CD4-positive, alpha-beta memory T cell (primary cell): ENCODE data around the gene PCNX4. TPM values are rescaled to one million over a fixed set of nuclear protein-coding genes. Genes with fewer than 3 reads are reported as not detected.

ENCODE experiments used
- CTCF ChIA-PET: fragments of 350-600 bp; sonication (Branson Sonifier 250); formaldehyde crosslinking; loops from one replicate; lab custom pipeline; 2021; ENCODE audit warnings: inconsistent platforms; ENCODE audit not compliant: partially characterized antibody; lab: Charles Lee
- POLR2A ChIA-PET: fragments of 350-600 bp; sonication (Branson Sonifier 250); formaldehyde crosslinking; loops from one replicate; lab custom pipeline; 2021; ENCODE audit not compliant: partially characterized antibody; lab: Charles Lee
- DNase-seq, 5 donors: peaks; one replicate each; pipeline versions ENCODE4 v3.0.0 to v3.0.0-alpha.2; 2020 to 2022; ENCODE audit warnings: mixed read lengths in 1 of 5
- H3K27ac ChIP-seq: one replicate; pipeline ENCODE4 v1.7.0; 2013; ENCODE audit warnings: low read depth, low read length
- H3K27me3 ChIP-seq: 2 replicates; pipeline ENCODE4 v1.7.0; 2013; ENCODE audit warnings: mild to moderate bottlenecking, low read length, moderate library complexity; ENCODE audit not compliant: insufficient read depth
- H3K36me3 ChIP-seq: 2 replicates; pipeline ENCODE4 v1.7.0; 2013; ENCODE audit warnings: mild to moderate bottlenecking, low read length, moderate library complexity; ENCODE audit not compliant: insufficient read depth
- H3K4me1 ChIP-seq: 2 replicates; pipeline ENCODE4 v1.7.0; 2013; ENCODE audit warnings: mild to moderate bottlenecking, low read length, moderate library complexity; ENCODE audit not compliant: insufficient read depth
- H3K4me3 ChIP-seq, 2 donors: one replicate each; pipeline ENCODE4 v1.7.0; 2013; ENCODE audit warnings: low read length in 2 of 2, mild to moderate bottlenecking in 1 of 2
- H3K9me3 ChIP-seq, 2 donors: one replicate each; pipeline ENCODE4 v1.7.0; 2013; ENCODE audit warnings: low read length in 2 of 2, control low read depth in 1 of 2; ENCODE audit not compliant: control insufficient read depth in 1 of 2
- H3K27ac Mint-ChIP-seq, 7 donors: one replicate each; pipeline ENCODE4 v1.8.0; 2020 to 2021; ENCODE audit warnings: mixed read lengths in 7 of 7, mild to moderate bottlenecking in 6 of 7, inconsistent platforms in 3 of 7, moderate library complexity in 3 of 7
- H3K27me3 Mint-ChIP-seq, 2 donors: one replicate each; pipeline ENCODE4 v1.8.0; 2020 to 2021; ENCODE audit warnings: mixed read lengths in 2 of 2
- H3K36me3 Mint-ChIP-seq, 2 donors: one replicate each; pipeline ENCODE4 v1.8.0; 2020 to 2021; ENCODE audit warnings: mixed read lengths in 2 of 2, inconsistent platforms in 1 of 2, mild to moderate bottlenecking in 1 of 2
- H3K4me1 Mint-ChIP-seq, 4 donors: one replicate each; pipeline ENCODE4 v1.8.0; 2020 to 2021; ENCODE audit warnings: mixed read lengths in 4 of 4, mild to moderate bottlenecking in 1 of 4
- H3K4me3 Mint-ChIP-seq, 8 donors: one replicate each; pipeline ENCODE4 v1.8.0; 2020 to 2021; ENCODE audit warnings: mixed read lengths in 8 of 8, mild to moderate bottlenecking in 7 of 8, moderate library complexity in 6 of 8, inconsistent platforms in 3 of 8
- H3K9me3 Mint-ChIP-seq, 8 donors: one replicate each; pipeline ENCODE4 v1.8.0; 2020 to 2021; ENCODE audit warnings: mixed read lengths in 8 of 8, mild to moderate bottlenecking in 5 of 8, inconsistent platforms in 3 of 8, moderate library complexity in 1 of 8
- intact Hi-C: fragments of 100-400 bp; cut with micrococcal nuclease; formaldehyde crosslinking; loops from one replicate; pipeline ENCODE4 v1.15.1; 2023
- polyA plus RNA-seq, 2 donors: library from polyadenylated mRNA; unstranded; fragments of 300-500 nt; fragmentation: Illumina TruSeq; gene quantifications; one replicate each; pipeline ENCODE4 v1.2.3, GENCODE V29; 2021
- total RNA-seq, 2 experiments: library from RNA; stranded (reverse); gene quantifications; one replicate each; pipeline ENCODE4 v1.2.3, GENCODE V29; 2021

Gene PCNX4
- total and polyA plus RNA-seq, 4 experiments from 2014 or later, result 13.5 to 53.0 (median 30.3) TPM

DNA sequence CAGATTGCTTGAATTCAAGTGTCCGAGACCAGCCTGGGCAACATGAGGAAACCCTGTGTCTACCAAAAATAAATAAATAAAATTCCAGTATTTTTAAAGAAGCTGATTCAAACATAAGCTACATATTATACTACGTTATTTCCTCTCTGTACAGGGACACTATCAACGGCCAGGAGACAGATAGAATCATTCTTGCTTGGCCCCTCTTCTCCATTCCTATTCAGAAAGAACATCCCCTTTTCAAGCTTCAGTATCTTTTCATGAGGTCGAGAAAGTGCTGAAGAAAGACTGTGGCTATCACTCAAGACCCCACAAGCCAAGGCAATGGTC, 73.8 kb downstream of the PCNX4 start:
- no peak for DNase-seq
- peak overlapping the region; percentile 95 to 99 (median 97) for H3K27ac Mint-ChIP-seq
- no peaks in the 10 kb centered on the region for H3K9me3 ChIP-seq
- peak overlapping the region; percentile 82 for H3K27ac ChIP-seq
- no peaks in the 10 kb centered on the region for H3K27me3 ChIP-seq
- H3K27me3 Mint-ChIP-seq, result no peaks in the 10 kb centered on the region
- H3K4me1 Mint-ChIP-seq, result peaks cover 33 to 53% (median 45%) of the 10 kb centered on the region in 4 donors
- intact Hi-C loops, result loop anchor here (1.0 to 2.0 kb wide), 5 partner anchors 19 to 977 kb away; partner anchors contain the start of genes DAAM1 and PCNX4
- H3K4me3 ChIP-seq, result peak overlapping the region in 1 of 2 donors; percentile 74
- H3K9me3 Mint-ChIP-seq, result no peaks in the 10 kb centered on the region
- CTCF ChIA-PET, result interaction anchor here (0.8 to 9.3 kb wide), 14 partner anchors 9 to 200 kb away, joined by 3 to 102 read pairs (median 8); partner anchors contain the start of genes PCNX4 and PPM1A
- H3K4me3 Mint-ChIP-seq, result peak overlapping the region; percentile 83 to 99 (median 90)
- H3K36me3 Mint-ChIP-seq, result peaks cover 3 to 19% of the 10 kb centered on the region in 2 donors
- POLR2A ChIA-PET, result interaction anchor here (0.8 to 7.3 kb wide), 19 partner anchors 13 to 977 kb away, joined by 3 to 121 read pairs (median 5); partner anchors contain the start of genes DAAM1, JKAMP, L3HYPDH and PCNX4
- peaks cover 51% of the 10 kb centered on the region for H3K4me1 ChIP-seq
- no peaks in the 10 kb centered on the region for H3K36me3 ChIP-seq

DNA sequence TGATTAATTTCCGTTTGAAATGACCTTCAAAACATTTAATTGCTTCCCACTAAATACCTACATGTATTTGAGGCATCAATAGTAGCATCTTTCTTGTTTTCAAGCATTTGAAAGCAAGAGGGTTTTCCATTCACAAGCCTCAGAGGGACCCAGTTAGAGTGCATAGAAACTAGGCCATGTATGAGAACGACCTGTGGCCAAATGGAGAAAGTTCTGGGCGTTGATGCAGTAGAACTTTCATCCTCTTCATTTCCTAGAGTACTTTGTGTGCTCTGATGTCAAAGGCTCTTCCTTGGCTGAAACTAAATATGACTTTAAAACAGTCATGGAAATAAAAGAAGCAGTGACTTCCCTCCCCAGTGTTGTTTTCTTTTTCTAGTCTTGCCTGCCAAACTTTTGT, 74.4 kb downstream of the PCNX4 start:
- no peaks in the 10 kb centered on the region for H3K27me3 ChIP-seq
- H3K36me3 ChIP-seq, result no peaks in the 10 kb centered on the region
- ChIA-PET CTCF (interaction anchor here (0.7 to 9.3 kb wide), 15 partner anchors 9 to 201 kb away, joined by 3 to 102 read pairs (median 7); partner anchors contain the start of genes PCNX4 and PPM1A), POLR2A (interaction anchor here (0.8 to 7.3 kb wide), 16 partner anchors 13 to 682 kb away, joined by 3 to 121 read pairs (median 6); partner anchors contain the start of genes JKAMP, L3HYPDH, PCNX4 and PPM1A)
- Mint-ChIP-seq H3K4me1 (peaks cover 29 to 47% (median 41%) of the 10 kb centered on the region in 4 donors), H3K9me3 (no peaks in the 10 kb centered on the region), H3K27ac (peak overlapping the region; percentile 95 to 99 (median 97)), H3K27me3 (no peaks in the 10 kb centered on the region), H3K36me3 (peaks cover 3 to 19% of the 10 kb centered on the region in 2 donors), H3K4me3 (peak overlapping the region; percentile 83 to 99 (median 90))
- no peak overlapping the region for H3K4me3 ChIP-seq
- H3K9me3 ChIP-seq, result no peaks in the 10 kb centered on the region
- peak in 3 of 5 donors; percentile 34 to 42 (median 37) for DNase-seq
- H3K4me1 ChIP-seq, result peaks cover 47% of the 10 kb centered on the region
- peak overlapping the region; percentile 82 for H3K27ac ChIP-seq
- intact Hi-C loops, result no loop called here

DNA sequence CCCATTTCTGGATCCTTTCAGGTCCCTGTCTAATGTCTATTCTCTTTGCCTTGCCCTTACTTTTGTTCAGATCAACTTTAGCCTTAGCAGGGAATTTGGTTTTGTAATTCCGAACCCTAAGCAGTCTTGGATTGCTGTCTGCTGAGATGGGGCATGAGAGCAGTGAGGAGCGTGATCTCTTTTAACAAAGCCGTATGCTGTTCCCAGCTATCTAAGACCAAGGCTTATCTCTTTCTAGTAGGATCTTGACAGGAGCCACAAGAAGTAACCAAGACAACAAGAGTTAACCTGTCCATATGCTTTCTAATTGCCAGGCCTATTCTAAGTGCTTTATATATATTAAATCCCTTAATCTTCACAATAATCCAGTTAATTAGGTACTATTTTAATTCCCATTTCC, 78.0 kb downstream of the PCNX4 start:
- Mint-ChIP-seq H3K4me3 (no peak overlapping the region), H3K4me1 (peaks cover 12 to 19% (median 15%) of the 10 kb centered on the region in 4 donors), H3K9me3 (no peaks in the 10 kb centered on the region), H3K27ac (peak overlapping the region in 2 of 7 donors; percentile 39 to 62), H3K27me3 (peaks cover 1 to 3% of the 10 kb centered on the region in 2 donors), H3K36me3 (peaks cover 0 to 9% of the 10 kb centered on the region in 2 donors)
- DNase-seq, result no peak
- no peaks in the 10 kb centered on the region for H3K36me3 ChIP-seq
- no peak overlapping the region for H3K4me3 ChIP-seq
- H3K27ac ChIP-seq, result no peak overlapping the region
- ChIA-PET POLR2A (interaction anchor here (1.2 kb wide), 1 partner anchor 18 kb away, joined by 4 read pairs; no protein-coding TSS in a partner anchor), CTCF (interaction anchor here (0.8 to 1.4 kb wide), 4 partner anchors 12 to 205 kb away, joined by 3 to 4 read pairs (median 3); no protein-coding TSS in a partner anchor)
- intact Hi-C loops, result no loop called here
- peaks cover 15% of the 10 kb centered on the region for H3K4me1 ChIP-seq
- H3K27me3 ChIP-seq, result no peaks in the 10 kb centered on the region
- H3K9me3 ChIP-seq, result no peaks in the 10 kb centered on the region

DNA sequence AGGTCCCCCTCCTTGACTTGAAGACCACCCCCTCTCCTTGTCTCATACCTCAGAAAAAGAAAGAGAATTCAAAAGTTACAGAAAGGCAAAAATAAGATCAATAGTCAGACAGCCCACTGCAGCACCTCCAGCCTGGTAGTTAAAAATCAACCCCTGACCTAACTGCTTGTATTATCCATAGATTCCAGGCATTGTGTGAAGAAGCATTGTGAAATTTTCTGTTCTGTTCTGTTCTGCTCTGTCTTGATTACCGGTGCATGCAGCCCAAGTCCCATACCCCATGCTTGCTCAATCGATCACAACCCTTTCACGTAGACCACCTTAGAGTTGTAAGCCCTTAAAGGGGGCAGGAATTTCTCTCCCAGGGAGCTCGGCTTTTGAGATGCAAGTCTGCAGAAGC, 79.2 kb downstream of the PCNX4 start:
- POLR2A ChIA-PET, result no interaction called here
- Histone ChIP-seq H3K36me3 (no peaks in the 10 kb centered on the region), H3K4me3 (no peak overlapping the region), H3K27ac (no peak overlapping the region), H3K27me3 (no peaks in the 10 kb centered on the region), H3K4me1 (peaks cover 10% of the 10 kb centered on the region), H3K9me3 (no peaks in the 10 kb centered on the region)
- H3K36me3 Mint-ChIP-seq, result peaks cover 0 to 1% of the 10 kb centered on the region in 2 donors
- no peak overlapping the region for H3K4me3 Mint-ChIP-seq
- intact Hi-C loops, result no loop called here
- CTCF ChIA-PET, result interaction anchor here (1.0 to 1.6 kb wide), 4 partner anchors 10 to 206 kb away, joined by 3 to 9 read pairs (median 4); no protein-coding TSS in a partner anchor
- H3K27me3 Mint-ChIP-seq, result peaks cover 5 to 7% of the 10 kb centered on the region in 2 donors
- peaks cover 7 to 10% (median 10%) of the 10 kb centered on the region in 4 donors for H3K4me1 Mint-ChIP-seq
- no peak for DNase-seq
- no peaks in the 10 kb centered on the region for H3K9me3 Mint-ChIP-seq
- H3K27ac Mint-ChIP-seq, result no peak overlapping the region

DNA sequence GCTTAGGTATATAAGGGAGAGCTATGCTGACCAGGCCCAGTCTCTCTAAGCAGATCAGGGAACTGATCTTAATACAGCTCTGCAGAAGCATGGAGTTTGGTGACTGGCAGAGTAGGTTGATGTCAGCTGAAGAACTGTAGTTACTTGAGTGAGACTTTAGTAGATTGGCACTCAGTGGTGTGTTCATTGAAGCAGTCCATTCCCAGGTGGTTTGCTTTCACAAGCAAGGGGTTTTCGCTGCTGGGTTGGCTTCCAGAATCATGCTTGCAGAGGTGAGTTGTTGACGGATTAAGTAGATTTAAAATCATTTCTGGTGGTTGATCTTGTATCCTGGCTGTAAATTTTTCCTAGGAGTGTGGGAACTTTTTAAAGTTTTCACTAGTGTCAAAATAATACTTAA, 80.0 kb downstream of the PCNX4 start:
- peaks cover 1 to 3% (median 2%) of the 10 kb centered on the region in 4 donors for H3K4me1 Mint-ChIP-seq
- ChIA-PET CTCF (interaction anchor here (1.0 to 1.6 kb wide), 4 partner anchors 10 to 207 kb away, joined by 3 to 9 read pairs (median 4); no protein-coding TSS in a partner anchor), POLR2A (no interaction called here)
- H3K9me3 Mint-ChIP-seq, result no peaks in the 10 kb centered on the region
- Histone ChIP-seq H3K4me1 (peaks cover 2% of the 10 kb centered on the region), H3K27ac (no peak overlapping the region), H3K4me3 (no peak overlapping the region), H3K27me3 (no peaks in the 10 kb centered on the region), H3K9me3 (no peaks in the 10 kb centered on the region), H3K36me3 (no peaks in the 10 kb centered on the region)
- peaks cover 5 to 7% of the 10 kb centered on the region in 2 donors for H3K27me3 Mint-ChIP-seq
- no peak overlapping the region for H3K27ac Mint-ChIP-seq
- no peak for DNase-seq
- H3K36me3 Mint-ChIP-seq, result no peaks in the 10 kb centered on the region
- intact Hi-C loops, result no loop called here
- no peak overlapping the region for H3K4me3 Mint-ChIP-seq

DNA sequence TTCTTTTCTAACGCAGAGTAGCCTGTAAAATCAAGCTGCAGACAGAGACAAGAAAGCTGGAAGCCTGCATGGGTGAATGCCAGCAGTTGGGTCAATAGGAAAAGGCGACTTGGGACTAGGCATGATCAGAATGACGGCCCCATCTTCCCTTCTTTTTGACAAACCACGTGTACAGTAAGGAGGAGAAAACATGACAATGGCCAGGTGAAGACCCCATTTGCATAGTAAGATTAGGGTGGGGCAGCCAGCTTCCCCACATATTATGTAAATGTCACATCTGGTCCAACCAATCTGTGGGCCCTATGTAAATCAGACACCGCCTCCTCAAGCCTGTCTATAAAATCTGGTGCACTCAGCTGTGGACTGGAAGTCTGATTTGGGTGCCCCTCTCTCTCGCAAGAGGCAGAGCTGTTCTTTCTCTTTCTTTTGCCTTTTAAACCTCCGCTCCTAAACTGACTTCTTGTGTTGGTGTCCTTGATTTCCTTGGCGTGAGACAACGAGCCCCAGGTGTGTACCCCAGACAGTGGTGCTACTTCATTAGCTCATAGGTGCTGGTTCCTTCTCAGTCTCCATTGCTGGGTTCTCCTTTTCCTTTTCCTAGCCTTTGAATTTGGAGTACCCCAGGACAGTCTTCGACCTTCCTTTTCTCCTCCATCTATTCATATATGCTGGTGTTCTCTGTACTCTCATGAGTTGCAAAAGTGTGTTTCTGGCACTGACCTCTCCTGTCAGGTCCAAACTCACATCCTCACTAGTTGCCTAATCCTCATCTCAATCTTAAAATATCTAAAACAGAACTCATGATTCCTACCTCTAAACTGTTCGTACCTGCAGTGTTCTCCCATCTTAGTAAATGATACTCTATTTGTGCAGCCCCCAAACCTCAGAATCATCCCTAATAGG, 82.9 kb downstream of the PCNX4 start:
- Mint-ChIP-seq H3K27ac (peak overlapping the region in 1 of 7 donors; percentile 31), H3K4me3 (no peak overlapping the region), H3K36me3 (no peaks in the 10 kb centered on the region), H3K9me3 (peaks cover 0 to 3% (median 0%) of the 10 kb centered on the region in 8 donors), H3K27me3 (peaks cover 5 to 7% of the 10 kb centered on the region in 2 donors), H3K4me1 (no peaks in the 10 kb centered on the region)
- intact Hi-C loops, result no loop called here
- no peak overlapping the region for H3K27ac ChIP-seq
- no peaks in the 10 kb centered on the region for H3K9me3 ChIP-seq
- no peaks in the 10 kb centered on the region for H3K36me3 ChIP-seq
- POLR2A ChIA-PET, result no interaction called here
- no peaks in the 10 kb centered on the region for H3K4me1 ChIP-seq
- H3K27me3 ChIP-seq, result no peaks in the 10 kb centered on the region
- CTCF ChIA-PET, result interaction anchor here (1.7 to 1.8 kb wide), 3 partner anchors 9 to 209 kb away, joined by 4 to 7 read pairs (median 5); partner anchors contain the start of gene DHRS7
- H3K4me3 ChIP-seq, result no peak overlapping the region
- no peak for DNase-seq
